Retinal pigment epithelial cell (primary cell): Measurements from ENCODE around the gene FLYWCH1.

Source experiments
- DNase-seq: peaks from one replicate; pipeline ENCODE4 v3.0.0-alpha.2; 2010; ENCODE audit warnings: low read depth
- H3K4me3 ChIP-seq: 2 replicates; pipeline ENCODE4 v1.5.1; 2011; ENCODE audit warnings: mild to moderate bottlenecking, low read length, control low read depth, moderate library complexity
- CTCF ChIP-seq: conservative IDR thresholded peaks from 2 replicates; pipeline ENCODE4 v1.5.1; 2011; ENCODE audit warnings: low read depth, low read length, control low read depth, inconsistent platforms

The FLYWCH1 gene

GRCh38 chr16:2948807-2949704, 37.3 kb downstream of the FLYWCH1 start:
- DNase-seq = no peak
- TF ChIP-seq CTCF = no peak
- no peak overlapping the region for H3K4me3 ChIP-seq

DNA sequence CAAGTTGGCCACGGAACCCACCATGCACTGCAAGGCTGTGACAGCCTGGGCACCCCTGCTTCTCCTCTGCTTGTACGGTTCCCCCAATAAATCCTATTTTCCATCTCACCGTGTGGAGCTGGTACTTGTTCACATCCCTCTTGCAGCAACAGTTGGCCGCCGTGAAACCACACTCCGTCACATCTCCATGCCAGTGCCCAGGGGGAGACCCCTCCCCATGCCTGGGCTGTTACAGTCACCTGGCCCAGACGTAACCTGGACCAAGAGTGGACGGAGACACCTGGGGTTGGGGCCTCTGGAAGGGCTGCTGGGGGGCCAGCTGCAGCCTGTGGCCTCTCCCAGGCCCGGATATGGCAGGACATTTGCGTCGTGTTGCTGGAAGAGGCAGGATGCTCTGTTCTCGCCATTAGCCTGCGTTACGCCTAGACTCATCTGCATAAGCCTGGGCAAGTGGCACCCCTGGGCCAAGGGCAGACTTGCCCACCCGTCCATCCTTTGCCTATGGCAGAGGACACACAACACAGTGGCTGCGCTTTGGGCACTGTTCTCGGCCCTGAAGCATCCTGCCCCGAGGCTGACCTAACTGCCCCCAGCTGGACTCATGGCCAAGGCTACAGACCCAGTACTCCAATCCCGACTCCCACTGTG, 38.1 kb downstream of the FLYWCH1 start:
- H3K4me3 ChIP-seq = no peak overlapping the region
- no peak for TF ChIP-seq CTCF
- no peak for DNase-seq

GRCh38 chr16:2950353-2950724, 38.6 kb downstream of the FLYWCH1 start:
- DNase-seq = no peak
- H3K4me3 ChIP-seq = no peak overlapping the region
- TF ChIP-seq CTCF = no peak

DNA sequence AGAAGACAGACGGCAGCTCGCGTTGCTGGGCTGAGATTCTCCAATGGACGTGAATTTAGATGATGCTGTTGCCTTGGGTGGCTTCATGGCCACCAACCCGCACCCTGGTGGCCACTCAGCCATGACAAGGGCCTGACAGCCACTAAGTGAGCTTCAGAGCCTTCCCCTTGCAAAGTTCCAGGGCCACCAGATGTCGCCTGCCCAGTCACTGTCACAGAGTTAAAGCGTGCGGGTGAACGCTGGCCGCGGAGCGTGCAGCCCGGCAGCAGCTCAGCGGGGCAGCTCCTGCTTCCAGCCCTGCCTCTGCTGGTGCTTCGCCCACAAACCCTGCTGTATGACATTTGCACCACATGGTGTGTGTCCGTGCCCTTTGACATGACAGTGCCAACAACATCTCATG, 39.0 kb downstream of the FLYWCH1 start:
- DNase-seq = no peak
- no peak for TF ChIP-seq CTCF
- H3K4me3 ChIP-seq = no peak overlapping the region

- no peak for DNase-seq
- no peak overlapping the region for H3K4me3 ChIP-seq
- no peak for TF ChIP-seq CTCF
Observed at GRCh38 chr16:2952679-2953078, 40.9 kb downstream of the FLYWCH1 start.

GRCh38 chr16:2953706-2954627, 42.2 kb downstream of the FLYWCH1 start:
- no peak overlapping the region for H3K4me3 ChIP-seq
- DNase-seq = no peak
- TF ChIP-seq CTCF = no peak
